Measurements from ENCODE around the gene ACTMAP. TPM values are rescaled to one million over a fixed set of nuclear protein-coding genes. Genes with fewer than 3 reads are reported as not detected.
"Not testable (repeated sequence)": the region's sequence is repeated elsewhere in the genome, so short reads cannot be mapped to it uniquely, and the experiment has no call there.

Gene ACTMAP
- total and polyA plus RNA-seq, 2 of the 8 experiments (the other 6 are each of a cell fraction or from before 2014, with no cell fraction given) = 24.1 to 26.5 TPM

DNA sequence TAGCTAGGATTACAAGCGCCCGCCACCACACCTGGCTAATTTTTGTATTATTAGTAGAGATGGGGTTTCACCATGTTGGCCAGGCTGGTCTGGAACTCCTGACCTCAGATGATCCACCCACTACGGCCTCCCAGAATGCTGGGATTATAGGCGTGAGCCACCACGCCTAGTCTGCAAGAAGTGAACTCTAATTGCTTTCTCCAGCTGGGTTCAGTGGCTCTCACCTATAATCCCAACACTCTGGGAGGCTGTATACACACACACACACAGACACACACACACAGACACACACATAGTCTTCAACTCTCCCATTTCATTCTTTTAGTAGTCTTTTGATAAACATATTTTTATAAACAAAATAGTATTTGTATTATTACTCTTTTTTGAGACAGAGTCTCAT lies 20.2 kb downstream of the ACTMAP start:
- not testable (repeated sequence) for H2BK120ac ChIP-seq (replicated peaks; ENCODE audit: low read depth, low read length); H2BK12ac ChIP-seq (ENCODE audit: low read depth, low read length); H3K9me3 ChIP-seq (ENCODE audit: insufficient read depth in 2 of 2, low read depth in 1 of 2, low read length in 1 of 2); H2AFZ ChIP-seq (ENCODE audit: low read length); H3K23ac ChIP-seq (ENCODE audit: insufficient read length); H2BK5ac ChIP-seq (ENCODE audit: low read depth, low read length); H2BK20ac ChIP-seq (ENCODE audit: low read length); H3K4me3 ChIP-seq (ENCODE audit: extremely low read depth in 1 of 4, insufficient read depth in 2 of 4, low read depth in 3 of 4, low read length in 4 of 4); H3K4me2 ChIP-seq (ENCODE audit: insufficient read depth in 1 of 2, low read depth in 2 of 2, low read length in 2 of 2); H3K18ac ChIP-seq (ENCODE audit: extremely low read depth, low read length); H3K27me3 ChIP-seq (replicated peaks in 1 of 4; ENCODE audit: control insufficient read depth in 3 of 4, extremely low read depth in 1 of 4, insufficient read depth in 3 of 4, low read length in 3 of 4); H4K91ac ChIP-seq (replicated peaks; ENCODE audit: insufficient read length, low read length); H4K20me1 ChIP-seq (replicated peaks in 1 of 2; ENCODE audit: control insufficient read depth in 1 of 2, insufficient read depth in 2 of 2, low read length in 2 of 2); H2BK15ac ChIP-seq (ENCODE audit: low read length); H3K23me2 ChIP-seq (ENCODE audit: low read depth, low read length); FAIRE-seq; H3K27ac ChIP-seq (ENCODE audit: low read depth, low read length); H3K79me1 ChIP-seq (ENCODE audit: low read depth, low read length); H3K56ac ChIP-seq (replicated peaks; ENCODE audit: insufficient read length, low read depth, low read length); H3K79me2 ChIP-seq (ENCODE audit: control insufficient read depth in 1 of 2, insufficient read depth in 2 of 2, low read length in 2 of 2); H3K9ac ChIP-seq (replicated peaks in 1 of 4; ENCODE audit: extremely low read depth in 1 of 4, low read depth in 3 of 4, low read length in 3 of 4); H4K8ac ChIP-seq (ENCODE audit: extremely low read depth, insufficient read depth, low read length); H3K4me1 ChIP-seq (replicated peaks in 1 of 4; ENCODE audit: control insufficient read depth in 3 of 4, insufficient read depth in 4 of 4, low read length in 3 of 4); H2AK5ac ChIP-seq (ENCODE audit: low read depth, low read length); H3K4ac ChIP-seq (replicated peaks; ENCODE audit: insufficient read length, low read depth, low read length); H4K5ac ChIP-seq (ENCODE audit: insufficient read length, low read depth, low read length); DNase-seq (ENCODE audit: low read depth in 1 of 2, low spot score in 2 of 2); H3K14ac ChIP-seq (ENCODE audit: insufficient read length)
- ChIA-PET POLR2A (ENCODE audit: partially characterized antibody) (interaction anchor here (0.6 to 2.0 kb wide), 7 partner anchors 10 to 161 kb away, joined by 3 to 6 read pairs (median 3); partner anchors contain the start of genes ACTMAP and EGLN2), CTCF (ENCODE audit: partially characterized antibody) (interaction anchor here (0.7 to 1.4 kb wide), 3 partner anchors 9 to 524 kb away, joined by 3 to 4 read pairs (median 4); no protein-coding TSS in a partner anchor)
- 89% methylated on average over 5 of the region's 5 CpGs; no CpG with 5 or more reads in 1 of the 2 experiments for WGBS, 2 experiments (ENCODE audit: extremely low coverage in 1 of 2, insufficient coverage in 1 of 2, insufficient read length in 1 of 2, insufficient replicate concordance in 2 of 2, low coverage in 1 of 2, low lambda C conversion rate in 2 of 2, missing lambda C conversion rate in 1 of 2)
- H3K36me3 ChIP-seq (ENCODE audit: control insufficient read depth in 2 of 4, insufficient read depth in 4 of 4, low read length in 3 of 4) = peaks cover 4 to 26% (median 14%) of the 10 kb centered on the region in 4 experiments; a peak in 6 of 8 replicates

Data from H1 (cell line).